ENCODE results near the gene GALNT14.

- no peak for TF ChIP-seq CTCF (IDR thresholded peaks at IDR 0.05)
- TF ChIP-seq POLR2AphosphoS5 (IDR thresholded peaks at IDR 0.05): no peak
- no peak for TF ChIP-seq POLR2A (IDR thresholded peaks at IDR 0.05)
These were observed 255.1 kb downstream of the GALNT14 start for GRCh38 chr2:30883184-30883583.
